ENCODE measurements around the gene CTBP1.
A peak's percentile ranks its signal among the peaks of the same experiment; 100 is the strongest.
"Not testable (repeated sequence)": the region's sequence is repeated elsewhere in the genome, so short reads cannot be mapped to it uniquely, and the experiment has no call there.

CTBP1 gene

GRCh38 chr4:1238676-1239000 lies 10.3 kb downstream of the CTBP1 start:
- Histone ChIP-seq H3K27me3 (ENCODE audit: control insufficient read depth, insufficient read depth, low read length) (no peaks in the 10 kb centered on the region), H3K36me3 (ENCODE audit: control insufficient read depth, insufficient read depth, low read length) (peaks cover 41% of the 10 kb centered on the region), H3K27ac (ENCODE audit: low read depth, low read length) (no peak overlapping the region), H3K4me1 (ENCODE audit: control insufficient read depth, insufficient read depth, low read length) (peaks cover 9% of the 10 kb centered on the region), H3K4me3 (ENCODE audit: low read length) (no peak overlapping the region), H3K9ac (ENCODE audit: low read length) (no peak overlapping the region)

- H3K36me3 ChIP-seq (ENCODE audit: control insufficient read depth, insufficient read depth, low read length), result peaks cover 43% of the 10 kb centered on the region
- H3K9ac ChIP-seq (ENCODE audit: low read length), result no peak overlapping the region
- H3K27ac ChIP-seq (ENCODE audit: low read depth, low read length), result no peak overlapping the region
- H3K4me1 ChIP-seq (ENCODE audit: control insufficient read depth, insufficient read depth, low read length), result peaks cover 9% of the 10 kb centered on the region
- no peak overlapping the region for H3K4me3 ChIP-seq (ENCODE audit: low read length)
- H3K27me3 ChIP-seq (ENCODE audit: control insufficient read depth, insufficient read depth, low read length), result no peaks in the 10 kb centered on the region
Measured at GRCh38 chr4:1237981-1238675, 10.8 kb downstream of the CTBP1 start.

DNA sequence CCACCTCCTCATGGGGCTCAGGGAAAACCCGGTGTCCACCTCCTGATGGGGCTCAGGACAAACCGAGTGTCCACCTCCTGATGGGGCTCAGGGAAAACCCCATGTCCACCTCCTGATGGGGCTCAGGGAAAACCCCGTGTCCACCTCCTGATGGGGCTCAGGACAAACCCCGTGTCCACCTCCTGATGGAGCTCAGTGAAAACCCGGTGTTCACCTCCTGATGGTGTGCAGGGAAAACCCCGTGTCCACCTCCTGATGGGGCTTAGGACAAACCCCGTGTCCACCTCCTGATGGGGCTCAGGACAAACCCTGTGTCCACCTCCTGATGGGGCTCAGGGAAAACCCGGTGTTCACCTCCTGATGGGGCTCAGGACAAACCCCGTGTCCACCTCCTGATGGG lies 11.7 kb downstream of the CTBP1 start:
- H3K4me3 ChIP-seq (ENCODE audit: low read length); H3K4me1 ChIP-seq (ENCODE audit: control insufficient read depth, insufficient read depth, low read length); H3K9ac ChIP-seq (ENCODE audit: low read length); H3K27me3 ChIP-seq (ENCODE audit: control insufficient read depth, insufficient read depth, low read length); H3K27ac ChIP-seq (ENCODE audit: low read depth, low read length): not testable (repeated sequence)
- peaks cover 50% of the 10 kb centered on the region for H3K36me3 ChIP-seq (ENCODE audit: control insufficient read depth, insufficient read depth, low read length)

- H3K4me3 ChIP-seq (ENCODE audit: low read length); H3K27ac ChIP-seq (ENCODE audit: low read depth, low read length); H3K9ac ChIP-seq (ENCODE audit: low read length); H3K4me1 ChIP-seq (ENCODE audit: control insufficient read depth, insufficient read depth, low read length); H3K27me3 ChIP-seq (ENCODE audit: control insufficient read depth, insufficient read depth, low read length): not testable (repeated sequence)
- peaks cover 50% of the 10 kb centered on the region for H3K36me3 ChIP-seq (ENCODE audit: control insufficient read depth, insufficient read depth, low read length)
Measured at GRCh38 chr4:1236836-1237235, 12.1 kb downstream of the CTBP1 start.

DNA sequence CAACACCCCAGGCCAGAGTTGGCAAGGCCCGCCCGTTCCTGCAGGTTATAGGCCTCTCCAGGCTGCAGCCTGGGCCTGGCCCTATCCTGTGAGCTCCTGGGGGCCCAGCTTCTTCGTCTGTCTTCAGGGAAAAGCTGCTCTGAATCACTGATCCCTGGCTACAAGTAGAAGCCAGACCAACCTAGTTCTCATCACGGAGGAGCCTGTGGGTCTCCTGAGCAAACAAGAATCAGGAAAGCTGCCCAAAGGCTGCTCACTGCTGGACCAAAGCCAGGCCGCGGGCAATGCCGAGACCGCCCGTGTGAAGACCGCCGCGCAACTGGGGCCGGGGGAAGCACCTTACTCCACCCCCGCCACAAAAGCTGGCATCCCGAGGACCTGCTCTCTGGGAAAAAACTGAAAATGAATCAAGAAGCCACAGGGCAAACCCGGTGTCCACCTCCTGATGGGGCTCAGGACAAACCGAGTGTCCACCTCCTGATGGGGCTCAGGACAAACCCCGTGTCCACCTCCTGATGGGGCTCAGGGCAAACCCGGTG lies 12.8 kb downstream of the CTBP1 start:
- Histone ChIP-seq H3K9ac (ENCODE audit: low read length) (no peak overlapping the region), H3K27ac (ENCODE audit: low read depth, low read length) (no peak overlapping the region), H3K4me1 (ENCODE audit: control insufficient read depth, insufficient read depth, low read length) (peaks cover 9% of the 10 kb centered on the region), H3K4me3 (ENCODE audit: low read length) (no peak overlapping the region), H3K36me3 (ENCODE audit: control insufficient read depth, insufficient read depth, low read length) (peaks cover 50% of the 10 kb centered on the region), H3K27me3 (ENCODE audit: control insufficient read depth, insufficient read depth, low read length) (no peaks in the 10 kb centered on the region)

DNA sequence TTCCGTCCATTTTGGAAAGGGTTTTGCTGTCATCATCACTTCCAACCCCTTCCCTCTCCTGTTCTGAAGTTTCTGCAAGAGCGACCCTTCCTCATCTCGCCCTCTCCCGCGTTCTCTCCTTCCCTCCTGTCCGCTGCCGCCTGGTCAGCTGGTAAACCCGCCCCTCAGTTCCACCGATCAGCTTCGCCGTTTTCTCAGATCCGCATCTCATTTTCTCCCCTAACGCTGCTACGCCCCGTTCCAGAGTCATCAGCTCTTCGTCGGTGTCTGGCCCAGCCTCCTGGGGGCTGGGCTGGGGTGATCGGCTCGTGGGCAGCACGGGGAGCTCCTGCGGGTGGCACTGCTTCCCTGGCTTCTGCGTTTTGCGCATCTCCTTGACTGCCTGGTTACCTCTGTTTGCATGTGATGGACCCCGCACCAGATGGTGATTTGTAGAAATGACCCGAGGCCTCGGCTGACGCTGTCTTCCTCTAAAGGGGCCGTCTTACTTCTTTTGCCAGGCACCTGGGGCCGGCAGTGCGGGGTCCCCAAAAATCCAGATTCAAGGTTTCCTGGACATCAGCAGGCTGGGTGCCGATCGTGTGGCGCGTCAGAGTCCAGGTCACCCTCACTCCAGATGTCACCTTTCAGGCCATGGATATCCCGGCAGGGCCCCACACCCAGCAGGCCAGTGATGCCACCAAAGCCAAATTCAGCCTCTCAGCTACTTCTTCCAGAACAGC lies 13.4 kb downstream of the CTBP1 start:
- H3K36me3 ChIP-seq (ENCODE audit: control insufficient read depth, insufficient read depth, low read length), result peaks cover 55% of the 10 kb centered on the region
- H3K4me3 ChIP-seq (ENCODE audit: low read length), result no peak overlapping the region
- no peaks in the 10 kb centered on the region for H3K27me3 ChIP-seq (ENCODE audit: control insufficient read depth, insufficient read depth, low read length)
- H3K4me1 ChIP-seq (ENCODE audit: control insufficient read depth, insufficient read depth, low read length), result peaks cover 9% of the 10 kb centered on the region
- H3K27ac ChIP-seq (ENCODE audit: low read depth, low read length), result no peak overlapping the region
- H3K9ac ChIP-seq (ENCODE audit: low read length), result no peak overlapping the region

GRCh38 chr4:1234811-1235292 lies 14.1 kb downstream of the CTBP1 start:
- Histone ChIP-seq H3K4me3 (ENCODE audit: low read length) (no peak overlapping the region), H3K36me3 (ENCODE audit: control insufficient read depth, insufficient read depth, low read length) (peaks cover 60% of the 10 kb centered on the region), H3K27me3 (ENCODE audit: control insufficient read depth, insufficient read depth, low read length) (no peaks in the 10 kb centered on the region), H3K27ac (ENCODE audit: low read depth, low read length) (no peak overlapping the region), H3K9ac (ENCODE audit: low read length) (no peak overlapping the region), H3K4me1 (ENCODE audit: control insufficient read depth, insufficient read depth, low read length) (peaks cover 9% of the 10 kb centered on the region)

DNA sequence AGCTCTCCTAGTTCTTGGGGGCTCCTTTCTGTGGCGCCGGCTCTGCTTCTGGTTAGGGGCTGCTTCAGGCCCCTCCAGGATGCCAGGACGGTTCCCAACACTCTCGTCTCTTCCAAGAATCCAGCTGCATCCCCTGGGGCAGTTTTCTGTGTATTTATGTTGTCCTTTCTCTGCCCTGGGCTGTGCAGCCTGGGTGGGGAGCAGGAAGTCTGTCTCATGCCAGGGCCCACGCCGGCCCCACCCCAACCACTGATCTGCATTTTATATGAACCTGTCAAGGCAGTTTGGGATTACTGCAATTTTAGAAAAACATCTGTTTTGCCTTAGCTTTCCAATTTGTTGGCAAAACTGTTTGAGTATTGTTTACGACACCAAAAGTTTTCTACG lies 14.6 kb downstream of the CTBP1 start:
- Histone ChIP-seq H3K27me3 (ENCODE audit: control insufficient read depth, insufficient read depth, low read length) (no peaks in the 10 kb centered on the region), H3K9ac (ENCODE audit: low read length) (no peak overlapping the region), H3K36me3 (ENCODE audit: control insufficient read depth, insufficient read depth, low read length) (peaks cover 59% of the 10 kb centered on the region), H3K4me1 (ENCODE audit: control insufficient read depth, insufficient read depth, low read length) (peaks cover 9% of the 10 kb centered on the region), H3K27ac (ENCODE audit: low read depth, low read length) (no peak overlapping the region), H3K4me3 (ENCODE audit: low read length) (no peak overlapping the region)

DNA sequence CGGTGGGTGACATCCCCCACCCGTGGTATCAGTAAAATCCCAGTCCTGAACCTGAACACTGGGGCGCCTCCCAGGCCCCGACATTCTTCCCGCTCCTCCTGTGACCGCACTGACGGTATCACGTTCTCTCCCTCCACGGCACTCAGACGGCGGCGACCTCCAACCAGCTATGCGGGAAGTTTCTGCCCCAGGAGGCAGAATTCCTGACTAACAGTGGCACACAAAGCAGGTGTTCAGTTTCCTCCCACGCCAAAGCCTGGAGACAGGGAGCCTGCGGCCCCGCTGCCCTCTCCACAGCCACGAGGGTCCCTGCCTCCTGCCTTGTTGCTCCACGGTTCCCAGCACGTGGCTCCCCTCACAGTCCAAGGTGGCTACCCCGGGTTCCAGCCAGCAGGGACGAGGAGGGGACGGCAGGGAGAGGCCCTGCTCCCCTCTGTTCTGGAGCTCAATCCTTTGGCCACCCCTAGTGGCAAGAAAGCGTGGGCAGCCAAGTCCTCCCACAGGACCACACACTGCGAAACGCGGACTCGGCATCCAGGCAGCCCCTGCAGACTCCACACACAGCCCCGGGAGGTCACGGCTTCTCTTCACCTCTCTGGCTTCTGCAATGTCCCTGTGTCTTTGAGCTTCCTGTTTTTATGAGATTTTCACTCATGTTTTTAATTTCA lies 15.2 kb downstream of the CTBP1 start:
- Histone ChIP-seq H3K36me3 (ENCODE audit: control insufficient read depth, insufficient read depth, low read length) (peaks cover 61% of the 10 kb centered on the region), H3K9ac (ENCODE audit: low read length) (no peak overlapping the region), H3K27me3 (ENCODE audit: control insufficient read depth, insufficient read depth, low read length) (no peaks in the 10 kb centered on the region), H3K4me1 (ENCODE audit: control insufficient read depth, insufficient read depth, low read length) (peaks cover 9% of the 10 kb centered on the region), H3K4me3 (ENCODE audit: low read length) (no peak overlapping the region), H3K27ac (ENCODE audit: low read depth, low read length) (peak overlapping the region; percentile 43)

- H3K36me3 ChIP-seq (ENCODE audit: control insufficient read depth, insufficient read depth, low read length), result peaks cover 56% of the 10 kb centered on the region
Measured at GRCh38 chr4:1232661-1233621, 16.0 kb downstream of the CTBP1 start.

GRCh38 chr4:1231637-1232360 lies 17.1 kb downstream of the CTBP1 start:
- no peak overlapping the region for H3K9ac ChIP-seq (ENCODE audit: low read length)
- peaks cover 9% of the 10 kb centered on the region for H3K4me1 ChIP-seq (ENCODE audit: control insufficient read depth, insufficient read depth, low read length)
- H3K27me3 ChIP-seq (ENCODE audit: control insufficient read depth, insufficient read depth, low read length), result no peaks in the 10 kb centered on the region
- peaks cover 63% of the 10 kb centered on the region for H3K36me3 ChIP-seq (ENCODE audit: control insufficient read depth, insufficient read depth, low read length)
- H3K4me3 ChIP-seq (ENCODE audit: low read length), result no peak overlapping the region
- H3K27ac ChIP-seq (ENCODE audit: low read depth, low read length), result no peak overlapping the region

More at GRCh38 chr4:1232661-1233621, 16.0 kb downstream of the CTBP1 start:
- H3K27ac ChIP-seq (ENCODE audit: low read depth, low read length), result peak overlapping the region; percentile 43
- H3K9ac ChIP-seq (ENCODE audit: low read length), result no peak overlapping the region
- H3K4me3 ChIP-seq (ENCODE audit: low read length), result no peak overlapping the region
- no peaks in the 10 kb centered on the region for H3K27me3 ChIP-seq (ENCODE audit: control insufficient read depth, insufficient read depth, low read length)
- H3K4me1 ChIP-seq (ENCODE audit: control insufficient read depth, insufficient read depth, low read length), result peaks cover 9% of the 10 kb centered on the region

Measured in rectal smooth muscle tissue (tissue), 1 donor.